ENCODE measurements around the gene DNAJC5.
"Not testable (repeated sequence)": the region's sequence is repeated elsewhere in the genome, so short reads cannot be mapped to it uniquely, and the experiment has no call there.

Gene DNAJC5, protein sequence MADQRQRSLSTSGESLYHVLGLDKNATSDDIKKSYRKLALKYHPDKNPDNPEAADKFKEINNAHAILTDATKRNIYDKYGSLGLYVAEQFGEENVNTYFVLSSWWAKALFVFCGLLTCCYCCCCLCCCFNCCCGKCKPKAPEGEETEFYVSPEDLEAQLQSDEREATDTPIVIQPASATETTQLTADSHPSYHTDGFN

DNA sequence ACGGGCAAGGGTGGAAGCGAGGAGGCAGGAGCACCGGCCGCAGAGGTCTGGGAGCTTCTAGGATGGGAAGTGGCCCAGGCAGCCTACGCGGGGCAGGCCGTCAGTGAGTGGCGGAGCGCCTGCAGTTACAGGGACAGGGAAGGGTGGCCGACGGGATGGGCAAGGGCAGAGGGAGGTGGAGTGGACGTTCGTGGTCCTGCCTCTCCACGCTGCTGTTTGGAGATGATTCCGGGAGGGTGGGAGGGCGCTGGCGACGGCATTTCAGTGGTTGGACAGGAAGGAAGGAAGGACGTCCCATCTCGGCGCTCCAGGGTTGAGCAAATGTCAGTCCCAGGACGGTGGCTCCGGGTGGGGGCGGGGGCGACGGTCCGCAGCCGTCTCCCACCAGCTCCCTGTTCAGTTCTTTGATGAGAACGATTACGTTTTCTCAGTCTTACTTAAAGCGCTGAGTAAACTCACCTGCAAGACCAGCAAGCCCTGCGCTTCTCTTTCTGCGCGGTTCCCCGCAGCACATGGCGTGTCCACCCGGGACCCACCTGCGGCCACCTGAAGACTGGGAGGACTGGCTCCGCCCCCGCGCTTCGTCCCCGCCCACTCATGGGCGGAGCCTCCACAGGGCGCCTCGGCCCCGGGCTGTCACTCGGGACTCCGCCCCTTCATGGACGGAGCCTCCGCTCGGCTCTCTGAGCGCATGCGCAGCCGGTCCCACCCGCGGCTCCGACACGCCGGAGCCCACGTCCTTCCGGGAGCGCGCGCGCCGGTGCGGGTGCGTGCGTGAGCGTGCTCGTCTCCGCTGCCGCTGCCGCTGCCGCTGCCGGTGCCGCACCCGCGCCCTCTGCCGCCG lies at the start of gene DNAJC5:
Gene DNAJC5, plus strand, starts transcription at position 769 of the 844 bp plus-strand sequence. CDS start 33,220 bp downstream, outside the sequence.
- DNase-seq: peak; percentile 93

DNA sequence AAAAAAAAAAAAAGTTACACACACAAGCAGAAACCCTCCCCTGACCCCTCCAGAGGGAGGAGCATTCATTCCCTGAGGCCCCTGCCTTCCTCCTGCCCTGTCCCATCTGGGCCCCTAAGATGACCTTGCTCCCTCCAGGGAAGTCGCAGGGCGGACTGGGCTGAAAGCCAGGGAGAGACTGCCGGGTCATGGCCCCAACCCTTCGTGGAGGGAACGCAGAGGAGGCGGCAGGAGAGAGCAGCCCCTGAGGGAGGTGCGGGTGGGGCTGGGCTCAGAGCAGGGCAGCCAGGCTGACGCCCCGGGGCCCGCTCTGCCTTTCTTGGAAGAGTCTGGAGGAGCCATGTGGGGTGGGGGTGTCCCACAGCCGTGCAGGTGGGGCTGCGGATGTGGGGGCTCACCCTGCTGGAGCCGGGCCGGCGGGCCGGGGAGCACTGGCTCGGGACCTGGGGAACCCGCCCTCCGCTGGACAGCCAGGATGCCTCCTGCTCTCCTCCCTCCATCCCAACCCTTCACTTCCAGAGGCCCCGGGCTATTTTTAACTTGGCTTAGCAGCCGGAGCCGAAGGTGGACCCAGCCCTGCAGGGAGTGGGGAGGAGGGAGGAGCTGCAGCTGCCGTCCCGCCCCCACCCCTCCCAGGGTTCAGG lies 48.7 kb upstream of the DNAJC5 start:
- no peak for DNase-seq

DNA sequence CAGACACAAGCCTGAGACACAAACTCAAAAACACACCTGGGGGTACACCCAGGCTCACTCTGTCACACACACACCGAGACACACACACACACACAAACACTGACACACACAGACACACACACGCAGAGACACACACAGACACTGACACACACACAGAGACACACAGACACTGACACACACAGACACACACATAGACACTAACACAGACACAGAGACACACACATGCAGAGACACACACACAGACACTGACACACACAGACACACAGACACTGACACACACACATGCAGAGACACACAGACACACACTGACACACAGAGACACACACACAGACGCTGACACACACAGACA lies 48.1 kb upstream of the DNAJC5 start:
- DNase-seq: no peak

DNA sequence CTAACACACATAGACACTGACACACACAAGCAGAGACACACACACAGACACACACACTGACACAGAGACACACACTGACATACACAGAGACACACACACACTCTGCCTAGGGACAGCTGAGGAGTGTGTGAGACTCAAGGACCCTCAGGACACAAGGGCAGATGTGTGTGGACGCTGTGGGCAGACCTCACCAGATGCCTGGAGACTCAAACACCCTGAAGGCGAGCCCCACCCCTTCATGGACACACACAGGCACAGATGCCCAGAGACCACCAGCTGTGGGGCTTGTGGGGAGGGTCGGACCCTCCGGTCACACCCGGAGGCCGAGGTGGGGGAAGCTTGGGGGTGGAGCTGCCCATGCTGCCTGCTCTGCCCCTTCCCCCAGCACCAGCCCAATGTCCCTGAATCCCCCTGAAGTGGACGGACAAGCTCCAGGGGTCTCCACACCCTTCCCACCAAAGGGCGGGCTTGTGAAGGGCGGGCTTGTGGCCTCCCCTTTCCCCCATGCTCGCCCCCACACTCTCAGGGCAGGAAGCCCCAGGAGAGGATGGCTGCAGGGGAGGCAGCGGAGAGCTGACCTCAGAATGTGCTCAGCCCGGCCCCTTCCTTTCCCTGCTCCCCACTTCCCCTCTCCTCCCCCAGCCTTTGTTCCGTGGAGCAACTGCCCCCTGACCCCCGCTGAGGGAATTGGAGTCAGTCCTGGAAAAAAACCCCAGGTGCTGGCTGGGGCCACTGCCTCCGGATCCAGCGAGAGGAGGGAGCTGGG lies 47.5 kb upstream of the DNAJC5 start:
- DNase-seq: no peak

DNA sequence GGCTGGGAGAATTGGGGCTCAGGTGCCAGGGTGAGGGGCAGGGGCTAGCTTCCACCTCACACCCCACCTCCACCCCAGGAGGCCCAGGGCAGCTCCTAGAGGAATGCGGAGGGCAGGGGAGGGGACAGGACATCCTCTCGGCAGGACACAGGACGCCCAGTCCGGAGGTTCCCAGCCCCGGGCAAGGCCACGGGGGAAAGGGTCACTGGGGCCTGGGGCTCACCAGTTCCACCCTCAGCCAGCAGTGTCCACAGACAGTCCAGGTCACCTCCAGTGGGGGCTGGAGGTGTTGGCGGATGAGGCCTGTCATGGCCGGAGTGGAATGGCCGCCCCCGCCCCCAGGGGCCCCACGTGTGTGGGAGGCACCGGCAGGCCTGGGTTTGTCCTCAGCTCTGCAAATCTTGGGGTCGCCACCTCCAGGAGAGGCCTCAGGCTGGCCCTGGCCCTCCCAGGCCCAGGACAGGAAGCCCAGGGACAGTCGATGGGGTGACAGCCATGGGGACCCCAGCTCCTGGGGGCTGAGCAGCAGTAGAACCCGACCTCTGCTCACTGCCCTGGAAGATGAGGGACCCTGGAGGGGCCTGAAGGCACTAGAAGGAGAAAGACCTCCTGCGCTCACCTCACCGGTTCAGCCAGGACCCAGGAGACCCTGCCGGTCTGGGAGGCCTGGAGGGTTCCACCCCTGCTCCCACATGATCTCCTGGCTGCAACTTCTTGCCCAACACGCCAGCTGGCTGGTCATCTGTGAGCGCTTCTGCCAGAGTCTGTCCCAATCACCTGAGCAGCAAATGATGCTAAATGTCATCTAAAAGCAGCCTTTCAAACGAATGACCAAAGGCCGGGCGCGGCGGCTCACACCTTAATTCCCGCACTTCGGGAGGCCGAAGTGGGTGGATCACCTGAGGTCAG lies 46.7 kb upstream of the DNAJC5 start:
- no peak for DNase-seq

DNA sequence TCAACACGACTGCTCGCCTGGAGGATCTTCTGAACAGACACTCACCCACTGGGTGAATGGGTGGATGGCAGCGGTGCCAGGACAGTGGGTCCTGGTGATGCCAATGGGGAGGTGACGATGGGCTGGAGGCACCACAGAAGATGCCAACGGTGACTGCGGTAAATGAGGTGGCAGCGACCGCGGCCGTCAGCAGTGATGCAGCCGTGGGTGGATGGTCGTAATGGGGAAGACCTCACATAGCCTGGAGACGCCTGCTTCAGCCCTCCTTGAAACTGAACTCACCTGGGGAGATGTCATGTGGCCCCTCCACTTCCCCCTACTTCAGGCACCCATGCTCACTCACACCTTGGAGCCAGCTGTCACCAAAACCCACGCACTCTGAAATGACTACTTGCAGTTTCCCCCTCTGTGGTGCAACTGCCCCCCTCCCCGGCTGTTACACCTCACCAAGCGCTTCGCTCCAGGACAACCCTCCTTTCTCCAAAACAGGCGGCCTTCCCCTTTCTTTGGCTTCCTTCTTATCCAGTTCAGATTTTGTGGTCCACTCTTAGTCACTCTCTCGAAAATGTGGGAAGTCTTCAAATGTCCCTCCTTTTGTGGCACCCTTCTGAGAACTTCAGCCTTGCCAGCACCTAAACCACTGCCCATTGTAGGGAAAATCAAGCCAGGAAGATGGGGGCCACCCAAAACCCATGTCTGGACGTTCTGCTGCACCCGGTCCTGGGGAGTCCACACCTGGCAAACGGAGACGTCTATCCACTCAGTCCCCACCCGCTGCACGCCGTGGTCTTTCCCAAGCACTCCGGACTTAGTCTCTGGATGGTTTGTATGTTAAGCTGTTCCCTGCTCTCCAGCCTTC lies 44.0 kb upstream of the DNAJC5 start:
- no peak for DNase-seq

DNA sequence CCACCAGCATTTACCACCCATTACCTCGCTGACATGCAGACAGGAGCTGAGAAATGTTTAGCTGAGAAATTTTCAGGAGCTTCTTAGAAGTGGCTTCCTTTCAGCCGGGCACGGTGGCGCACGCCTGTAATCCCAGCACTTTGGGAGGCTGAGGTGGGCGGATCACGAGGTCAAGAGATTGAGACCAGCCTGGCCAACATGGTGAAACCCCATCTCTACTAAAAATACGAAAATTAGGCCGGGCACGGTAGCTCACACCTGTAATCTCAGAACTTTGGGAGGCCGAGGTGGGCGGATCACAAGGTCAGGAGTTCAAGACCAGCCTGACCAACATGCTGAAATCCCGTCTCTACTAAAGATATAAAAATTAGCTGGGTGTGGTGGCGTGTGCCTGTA lies 43.4 kb upstream of the DNAJC5 start:
- DNase-seq: not testable (repeated sequence)

DNA sequence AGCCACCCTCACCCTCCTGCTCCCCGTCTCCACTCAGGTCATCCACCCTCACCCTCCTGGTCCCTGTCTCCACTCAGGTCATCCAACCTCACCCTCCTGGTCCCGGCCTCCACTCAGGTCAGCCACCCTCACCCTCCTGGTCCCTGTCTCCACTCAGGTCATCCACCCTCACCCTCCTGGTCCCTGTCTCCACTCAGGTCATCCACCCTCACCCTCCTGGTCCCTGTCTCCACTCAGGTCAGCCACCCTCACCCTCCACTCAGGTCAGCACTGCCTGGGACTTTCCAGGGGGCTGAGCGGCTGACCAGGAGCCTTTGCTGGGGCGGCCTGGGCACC lies 41.2 kb upstream of the DNAJC5 start:
- not testable (repeated sequence) for DNase-seq

DNA sequence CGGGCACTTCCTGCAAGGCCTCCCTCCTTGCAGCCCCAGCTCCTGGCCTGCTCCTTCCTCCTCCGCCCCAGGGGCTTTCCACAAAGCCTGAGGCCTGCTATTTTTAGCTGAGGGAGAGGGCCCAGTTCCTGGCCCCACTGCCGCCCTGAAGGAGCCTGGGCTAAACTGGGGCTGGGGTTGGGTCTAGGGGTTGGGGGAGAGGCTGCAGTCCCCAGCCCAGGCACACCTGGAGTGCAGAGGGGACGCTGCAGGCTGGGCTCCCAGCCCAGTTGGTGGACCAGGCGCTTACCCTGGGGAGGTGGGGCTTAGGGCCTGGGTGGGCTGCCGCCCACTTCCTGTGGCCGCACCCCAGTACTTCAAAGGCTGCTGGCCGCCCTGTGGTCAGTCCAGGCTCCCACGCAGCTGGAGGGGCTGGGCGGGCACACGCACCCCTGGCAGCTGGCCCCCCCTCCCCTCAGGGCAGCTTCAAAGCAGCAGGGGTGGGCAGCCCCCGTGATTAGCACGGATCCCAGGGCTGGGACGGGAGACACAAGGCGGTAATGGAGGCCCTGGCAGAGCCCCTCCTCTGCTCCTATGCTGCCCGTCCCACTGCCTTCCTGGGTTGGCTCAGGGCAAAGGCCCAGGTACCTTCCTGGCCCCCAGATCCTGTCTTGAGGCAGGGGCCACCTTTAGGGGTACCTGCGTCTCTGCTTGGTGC lies 40.7 kb upstream of the DNAJC5 start:
- no peak for DNase-seq

DNA sequence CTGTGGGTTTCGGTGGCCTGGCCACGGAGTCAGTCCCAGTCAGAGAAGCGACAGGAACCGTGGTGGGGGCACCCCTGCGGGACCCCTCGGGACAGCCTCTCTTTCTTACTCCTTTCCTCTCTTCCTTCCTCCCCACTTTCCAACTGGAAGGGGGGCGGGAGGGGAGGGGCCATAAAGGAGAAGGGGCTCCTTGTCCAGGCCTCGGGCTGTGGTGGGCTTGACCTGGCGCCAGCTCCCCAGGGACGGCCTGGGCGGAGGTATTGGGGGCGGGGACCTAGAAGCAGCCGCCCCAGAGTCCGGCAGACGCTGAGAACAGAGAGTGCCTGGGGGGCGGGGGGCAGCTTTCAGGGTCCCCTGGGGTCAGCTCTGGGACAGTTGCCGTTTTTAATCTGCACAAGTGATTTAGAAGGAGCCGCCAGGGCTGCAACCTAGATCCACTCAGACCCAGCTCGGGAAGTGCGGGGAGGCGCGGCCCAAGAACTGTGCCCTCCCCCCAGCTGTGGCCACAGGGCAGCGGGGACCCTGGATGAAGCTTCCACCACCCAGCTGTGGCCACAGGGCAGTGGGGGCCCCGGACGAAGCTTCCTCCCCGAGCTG lies 40.1 kb upstream of the DNAJC5 start:
- no peak for DNase-seq

DNA sequence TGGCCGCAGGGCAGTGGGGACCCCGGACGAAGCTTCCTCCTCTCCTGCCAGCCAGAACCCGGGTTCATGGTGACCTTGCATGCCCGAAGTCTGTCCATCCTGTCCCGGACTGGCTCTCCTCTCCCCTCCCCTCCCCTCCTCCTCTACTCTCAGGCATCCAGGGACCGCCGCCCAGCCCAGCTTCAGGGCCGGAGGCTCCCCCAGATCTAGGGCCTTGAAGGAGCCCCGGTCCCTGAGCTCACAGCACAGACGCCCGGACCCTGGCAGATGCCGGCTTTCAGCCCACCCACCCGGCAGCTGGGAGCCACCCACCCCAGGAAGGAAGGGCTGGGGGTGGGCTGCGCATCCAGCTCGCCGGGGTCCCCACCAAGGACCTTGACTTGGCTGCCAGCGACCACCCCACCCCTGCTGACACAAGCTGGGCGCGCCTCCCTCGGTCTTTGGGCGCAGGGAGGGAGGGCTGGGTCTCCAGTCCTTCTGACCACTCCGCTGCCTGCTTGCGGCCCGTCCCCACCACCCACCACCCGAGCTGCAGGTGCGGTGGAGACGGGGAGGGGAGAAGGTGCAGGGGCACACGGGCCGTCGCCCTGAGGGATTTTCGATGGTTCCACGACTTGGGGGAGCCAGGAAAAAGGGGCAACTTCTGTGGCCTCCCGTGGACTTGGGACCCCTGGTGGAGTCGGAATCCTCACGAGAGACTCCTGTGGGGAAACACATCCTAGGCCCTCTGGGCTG lies 39.4 kb upstream of the DNAJC5 start:
- DNase-seq: no peak

DNA sequence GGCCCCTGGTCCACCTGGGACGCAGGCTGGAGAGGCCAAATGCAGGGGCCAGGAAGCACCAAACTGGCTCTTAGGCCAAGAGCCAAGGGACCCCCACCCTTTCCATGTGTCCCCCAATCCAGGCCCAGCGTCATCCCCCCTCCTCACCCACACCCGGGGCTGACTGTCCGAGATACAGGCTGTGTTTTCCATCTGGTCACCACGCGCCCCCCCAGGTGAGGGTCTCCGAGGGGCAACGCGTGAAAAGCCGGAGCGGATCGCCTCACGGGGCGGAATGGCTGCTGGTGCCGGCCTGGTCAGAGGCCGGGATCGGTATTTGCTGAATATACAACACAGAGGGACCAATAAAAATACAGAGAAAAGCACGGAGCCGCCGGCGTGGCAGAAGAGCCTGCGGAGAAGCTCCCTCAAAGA lies 38.8 kb upstream of the DNAJC5 start:
- no peak for DNase-seq

DNA sequence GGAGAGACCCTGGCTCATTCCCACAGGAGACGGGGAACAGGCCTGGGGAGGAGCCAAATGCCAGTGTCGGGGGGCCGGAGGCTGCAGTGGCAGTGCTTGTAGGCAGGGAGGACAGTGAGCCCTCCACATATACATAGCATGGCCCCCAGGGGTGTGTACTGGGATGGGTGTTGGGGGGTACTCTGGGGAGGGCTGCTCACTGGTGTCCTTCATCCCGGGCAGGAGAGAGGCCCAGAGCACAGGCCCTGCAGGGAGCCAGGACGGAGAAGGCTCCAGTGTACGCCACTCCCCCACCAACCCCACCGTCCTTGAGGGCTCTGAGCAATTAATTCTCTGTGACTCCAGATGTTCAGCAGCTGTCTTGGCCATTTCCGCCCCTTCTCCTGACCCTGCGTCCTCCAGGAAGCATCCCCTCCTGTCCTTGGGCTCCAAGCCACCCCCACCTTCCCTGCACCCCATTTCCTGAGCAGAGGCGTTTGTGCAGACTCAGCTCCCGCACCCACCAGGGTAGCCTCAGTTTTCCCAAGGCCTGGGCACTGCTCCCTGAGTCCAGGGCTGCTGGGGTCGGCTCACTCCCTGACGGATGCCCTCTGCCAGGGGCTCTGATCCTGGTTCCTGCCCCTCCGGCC lies 37.0 kb upstream of the DNAJC5 start:
- no peak for DNase-seq

DNA sequence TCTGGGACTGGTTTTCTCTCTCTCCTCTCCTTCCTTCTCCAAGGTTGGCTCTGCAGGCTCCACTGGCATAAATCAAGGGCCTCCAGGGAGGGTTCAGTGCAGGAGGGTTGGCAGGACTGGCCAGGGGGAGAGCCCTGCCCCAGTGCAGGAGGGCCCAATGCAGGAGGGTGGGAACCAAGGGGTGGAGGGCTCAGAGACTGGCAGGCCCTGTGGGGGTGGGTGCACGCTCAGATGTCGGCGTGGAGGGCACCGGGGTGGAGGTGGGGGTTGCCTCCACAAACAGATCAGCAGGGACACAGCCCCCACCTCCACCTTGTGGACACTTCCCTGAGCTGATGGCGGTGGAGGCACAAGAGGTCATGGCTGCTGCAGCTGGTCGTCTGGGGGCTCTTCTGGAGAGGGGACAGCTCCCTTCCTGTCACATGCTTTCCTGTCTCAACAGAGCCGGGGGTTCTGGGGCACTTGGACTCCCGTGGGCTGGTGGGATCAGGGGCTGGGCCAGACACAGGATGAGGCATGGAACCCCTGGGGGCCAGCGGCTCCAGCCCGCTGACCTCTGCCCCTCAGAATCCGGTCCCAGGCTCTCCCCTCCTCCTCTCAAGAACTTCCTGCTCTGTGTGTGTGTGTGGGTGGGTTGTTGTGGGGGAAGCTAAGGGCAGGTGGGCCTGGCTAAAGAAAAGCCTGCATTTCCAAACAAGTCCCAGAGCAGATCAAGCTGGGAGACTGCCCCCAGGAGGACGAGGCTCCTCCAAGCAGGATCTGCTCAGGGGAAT lies 36.3 kb upstream of the DNAJC5 start:
- no peak for DNase-seq

DNA sequence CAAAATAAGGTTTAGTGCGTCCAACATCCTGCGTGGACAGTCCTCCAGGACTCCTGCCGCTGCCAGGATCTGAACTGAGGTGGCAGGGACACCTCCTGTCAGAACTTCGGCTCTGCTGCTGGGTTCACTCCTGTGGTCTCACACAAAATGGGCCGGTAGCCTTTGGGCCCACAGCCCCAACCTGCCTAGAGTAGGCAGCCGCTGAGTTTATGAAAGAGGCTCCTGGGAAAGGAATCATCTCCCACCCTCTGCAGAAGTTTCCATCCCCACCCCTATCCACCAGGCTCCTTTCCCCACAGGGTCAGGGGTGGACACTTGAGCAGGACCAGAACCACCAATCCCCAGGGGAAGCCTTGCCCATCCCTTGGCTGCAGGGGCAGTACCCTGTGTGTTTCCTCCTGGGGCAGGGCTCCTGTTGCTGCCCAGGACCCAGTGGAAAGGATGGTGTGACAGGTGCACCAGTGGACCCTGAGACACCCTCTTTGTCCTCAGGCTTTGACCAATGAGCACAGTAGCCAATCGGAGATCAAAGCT lies 35.7 kb upstream of the DNAJC5 start:
- no peak for DNase-seq

DNA sequence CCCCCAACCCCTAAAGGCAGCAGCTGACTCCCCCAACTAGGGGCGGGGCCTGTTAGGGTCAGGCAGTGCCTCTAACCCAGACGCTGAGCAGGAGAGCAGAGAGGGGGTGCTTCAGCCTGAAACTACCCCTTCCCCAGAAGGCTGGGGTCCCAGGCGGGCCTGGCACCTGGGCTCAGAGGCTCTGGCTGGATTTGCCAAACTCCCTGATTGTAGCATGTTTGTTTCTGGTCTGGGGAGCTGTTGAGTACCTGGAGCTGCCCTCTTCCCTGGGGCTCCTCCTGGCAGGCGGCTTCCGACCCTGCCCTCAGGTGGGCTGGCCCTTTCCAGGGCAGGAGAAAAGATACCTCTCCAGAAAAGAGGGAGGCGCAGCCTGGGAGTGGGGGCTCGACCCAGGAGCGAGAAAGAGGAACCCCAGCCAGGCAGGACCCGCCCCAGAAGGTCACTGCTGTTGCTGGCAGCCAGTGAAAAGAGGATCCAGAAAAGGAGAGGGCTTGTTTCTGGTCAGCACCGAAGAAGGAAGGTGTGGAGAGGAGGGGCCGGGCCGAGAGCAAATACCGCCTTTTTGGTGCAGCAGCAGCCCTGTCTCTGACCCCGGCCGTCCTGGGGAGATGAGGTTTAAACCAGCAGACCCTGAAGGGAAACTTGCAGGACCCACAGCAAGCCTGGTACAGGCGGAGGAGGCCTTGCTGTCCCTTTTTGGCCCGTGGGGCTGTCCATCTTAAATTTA lies 34.4 kb upstream of the DNAJC5 start:
- DNase-seq: no peak

DNA sequence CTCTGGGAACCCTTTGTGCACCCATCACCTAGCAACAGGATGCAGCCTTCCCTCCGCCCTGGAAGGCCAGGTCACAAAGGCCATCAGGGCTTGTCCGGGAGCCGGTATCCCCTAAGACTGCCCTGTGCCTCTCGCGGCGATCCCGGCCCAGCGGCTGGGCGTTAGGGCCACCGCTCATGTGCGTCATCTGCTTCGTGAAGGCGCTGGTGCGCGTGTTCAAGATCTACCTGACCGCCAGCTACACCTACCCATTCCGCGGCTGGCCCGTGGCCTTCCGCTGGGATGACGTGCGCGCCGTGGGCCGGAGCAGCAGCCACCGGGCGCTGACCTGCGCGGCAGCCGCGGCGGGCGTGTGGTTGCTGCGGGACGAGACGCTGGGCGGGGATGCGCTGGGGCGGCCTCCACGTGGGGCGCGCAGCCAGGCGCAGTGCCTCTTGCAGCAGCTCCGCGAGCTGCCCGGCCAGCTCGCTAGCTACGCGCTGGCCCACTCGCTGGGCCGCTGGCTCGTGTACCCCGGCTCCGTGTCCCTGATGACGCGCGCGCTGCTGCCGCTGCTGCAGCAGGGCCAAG lies 33.5 kb upstream of the DNAJC5 start, which contains the start of gene ABHD16B:
Gene ABHD16B, plus strand, starts transcription at position 134 of the 570 bp plus-strand sequence. Its CDS starts 43 bp downstream, at position 177.
- DNase-seq: no peak

All from KG1 (cell line).